ENCODE data around the gene CD84. TPM values are rescaled to one million over a fixed set of nuclear protein-coding genes. Genes with fewer than 3 reads are reported as not detected.

Gene CD84
- total RNA-seq, 1 donor from 2014 or later = 20.7 TPM

DNA sequence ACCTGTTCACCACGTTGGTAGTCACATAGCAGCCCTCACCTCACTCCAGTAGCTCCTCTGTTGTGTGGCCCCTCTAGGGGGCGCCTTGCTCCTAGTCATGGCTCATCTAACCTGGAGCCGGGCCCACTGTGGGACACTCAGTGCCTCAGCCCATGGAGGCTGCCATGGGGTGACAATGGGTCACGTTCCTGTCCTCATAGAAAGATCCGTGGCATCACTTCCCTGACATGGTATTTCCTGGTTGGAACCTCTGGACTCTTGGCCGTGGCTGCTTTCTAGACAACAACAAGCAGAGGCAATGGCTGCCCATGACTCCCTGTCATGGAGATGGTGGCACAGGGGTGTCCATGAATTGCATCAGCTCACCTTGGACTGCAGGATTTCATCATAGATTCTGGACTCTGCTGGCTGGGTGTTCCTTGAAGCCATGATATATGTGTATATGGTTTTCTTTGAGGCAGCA lies 28.7 kb downstream of the CD84 start:
- ATAC-seq (peak; percentile 75), DNase-seq (peak; percentile 66)
- no peaks in the 10 kb centered on the region for H3K4me1 ChIP-seq
- intact Hi-C loops (cut with DNase I) = no loop called here
- no peaks in the 10 kb centered on the region for H3K27me3 ChIP-seq
- peaks cover 7% of the 10 kb centered on the region for H3K36me3 ChIP-seq
- TF ChIP-seq, protein P1, sequence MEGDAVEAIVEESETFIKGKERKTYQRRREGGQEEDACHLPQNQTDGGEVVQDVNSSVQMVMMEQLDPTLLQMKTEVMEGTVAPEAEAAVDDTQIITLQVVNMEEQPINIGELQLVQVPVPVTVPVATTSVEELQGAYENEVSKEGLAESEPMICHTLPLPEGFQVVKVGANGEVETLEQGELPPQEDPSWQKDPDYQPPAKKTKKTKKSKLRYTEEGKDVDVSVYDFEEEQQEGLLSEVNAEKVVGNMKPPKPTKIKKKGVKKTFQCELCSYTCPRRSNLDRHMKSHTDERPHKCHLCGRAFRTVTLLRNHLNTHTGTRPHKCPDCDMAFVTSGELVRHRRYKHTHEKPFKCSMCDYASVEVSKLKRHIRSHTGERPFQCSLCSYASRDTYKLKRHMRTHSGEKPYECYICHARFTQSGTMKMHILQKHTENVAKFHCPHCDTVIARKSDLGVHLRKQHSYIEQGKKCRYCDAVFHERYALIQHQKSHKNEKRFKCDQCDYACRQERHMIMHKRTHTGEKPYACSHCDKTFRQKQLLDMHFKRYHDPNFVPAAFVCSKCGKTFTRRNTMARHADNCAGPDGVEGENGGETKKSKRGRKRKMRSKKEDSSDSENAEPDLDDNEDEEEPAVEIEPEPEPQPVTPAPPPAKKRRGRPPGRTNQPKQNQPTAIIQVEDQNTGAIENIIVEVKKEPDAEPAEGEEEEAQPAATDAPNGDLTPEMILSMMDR (IDR thresholded peaks at IDR 0.05) = peak; percentile 26
- no peaks in the 10 kb centered on the region for H3K9me3 ChIP-seq
- no peak overlapping the region for H3K27ac ChIP-seq
- H3K4me3 ChIP-seq = no peak overlapping the region

DNA sequence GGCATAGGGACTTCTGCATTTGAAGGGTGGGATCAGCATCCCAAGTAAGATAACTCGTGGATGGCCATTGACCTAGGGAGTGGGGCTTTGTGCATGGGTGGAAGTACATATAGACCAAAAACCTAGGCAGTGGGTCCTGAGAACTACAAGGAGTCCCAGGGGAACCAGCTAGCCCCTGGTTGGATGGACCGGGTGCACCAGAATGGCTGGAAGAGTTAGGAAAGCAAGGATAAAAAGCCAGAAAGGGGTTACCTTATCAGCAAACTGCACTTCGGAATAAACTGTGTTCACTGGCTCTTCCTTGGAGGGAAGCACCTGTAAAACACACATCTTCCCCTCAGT lies 29.7 kb downstream of the CD84 start:
- no peaks in the 10 kb centered on the region for H3K27me3 ChIP-seq
- peaks cover 7% of the 10 kb centered on the region for H3K36me3 ChIP-seq
- no peak for DNase-seq
- no peak for ATAC-seq
- no peaks in the 10 kb centered on the region for H3K4me1 ChIP-seq
- intact Hi-C loops (cut with DNase I) = no loop called here
- TF ChIP-seq, protein P1 (IDR thresholded peaks at IDR 0.05) = no peak
- H3K4me3 ChIP-seq = no peak overlapping the region
- no peak overlapping the region for H3K27ac ChIP-seq
- no peaks in the 10 kb centered on the region for H3K9me3 ChIP-seq

DNA sequence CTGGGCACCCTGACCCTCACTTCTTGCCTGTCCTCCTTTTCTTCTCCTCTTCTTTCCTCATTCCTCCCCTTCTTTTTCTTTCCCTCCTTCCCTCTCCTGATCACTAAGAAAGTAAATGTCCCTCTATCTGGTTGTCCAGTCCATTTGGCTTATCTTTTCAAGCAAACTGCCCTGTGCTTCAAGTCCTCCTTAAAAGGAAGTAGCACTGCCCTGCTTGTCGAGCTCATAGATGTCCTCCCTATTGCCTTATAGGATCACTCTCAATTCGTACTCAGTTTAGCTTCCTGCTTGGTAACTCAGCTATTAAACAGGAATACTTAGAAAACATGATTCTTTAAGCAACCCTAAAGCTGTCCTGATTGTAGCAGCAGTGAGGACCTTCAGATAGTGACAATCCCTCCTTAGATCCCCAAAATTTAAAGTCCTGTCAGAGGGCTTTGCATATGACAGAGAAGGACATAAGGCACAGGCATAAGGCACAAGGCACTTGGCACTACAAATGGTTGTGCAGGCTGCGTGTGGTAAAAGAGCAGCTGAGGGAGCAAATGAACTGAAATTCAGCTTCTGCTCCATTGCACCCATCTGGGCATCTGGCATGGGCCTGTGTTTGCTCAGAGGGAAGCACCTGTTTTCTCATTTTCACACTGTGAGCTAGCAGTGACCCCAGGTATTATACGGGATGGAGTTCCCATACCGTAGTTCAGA lies 30.2 kb downstream of the CD84 start:
- H3K9me3 ChIP-seq = no peaks in the 10 kb centered on the region
- no peaks in the 10 kb centered on the region for H3K27me3 ChIP-seq
- no peaks in the 10 kb centered on the region for H3K4me1 ChIP-seq
- TF ChIP-seq, protein P1 (IDR thresholded peaks at IDR 0.05) = no peak
- H3K4me3 ChIP-seq = no peak overlapping the region
- peaks cover 7% of the 10 kb centered on the region for H3K36me3 ChIP-seq
- intact Hi-C loops (cut with DNase I) = no loop called here
- ATAC-seq (no peak), DNase-seq (no peak)
- no peak overlapping the region for H3K27ac ChIP-seq

DNA sequence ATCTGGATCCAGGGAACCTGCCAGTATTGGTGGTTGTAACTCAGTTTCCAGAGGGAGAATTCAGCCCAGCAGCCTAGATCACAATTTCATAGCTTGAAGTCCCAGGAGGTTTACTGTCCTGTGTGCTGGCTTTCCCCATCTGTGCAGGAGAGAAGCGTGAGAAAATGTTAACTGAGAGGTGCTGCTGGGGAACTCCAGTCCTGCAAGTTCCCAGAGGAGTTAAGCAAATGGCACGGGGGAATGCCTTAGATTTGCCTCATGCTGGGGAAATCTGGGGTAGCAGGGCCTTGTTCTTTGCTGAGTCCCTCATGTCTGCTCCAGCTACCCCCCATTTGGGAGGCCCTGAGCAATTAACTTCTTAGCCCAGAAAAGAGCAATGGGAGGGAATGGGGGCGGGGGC lies 31.1 kb downstream of the CD84 start:
- no peak for ATAC-seq
- intact Hi-C loops (cut with DNase I) = no loop called here
- TF ChIP-seq, protein P1 (IDR thresholded peaks at IDR 0.05) = no peak
- H3K36me3 ChIP-seq = peaks cover 4% of the 10 kb centered on the region
- no peaks in the 10 kb centered on the region for H3K4me1 ChIP-seq
- no peaks in the 10 kb centered on the region for H3K9me3 ChIP-seq
- no peak for DNase-seq
- H3K27ac ChIP-seq = no peak overlapping the region
- no peak overlapping the region for H3K4me3 ChIP-seq
- H3K27me3 ChIP-seq = no peaks in the 10 kb centered on the region

DNA sequence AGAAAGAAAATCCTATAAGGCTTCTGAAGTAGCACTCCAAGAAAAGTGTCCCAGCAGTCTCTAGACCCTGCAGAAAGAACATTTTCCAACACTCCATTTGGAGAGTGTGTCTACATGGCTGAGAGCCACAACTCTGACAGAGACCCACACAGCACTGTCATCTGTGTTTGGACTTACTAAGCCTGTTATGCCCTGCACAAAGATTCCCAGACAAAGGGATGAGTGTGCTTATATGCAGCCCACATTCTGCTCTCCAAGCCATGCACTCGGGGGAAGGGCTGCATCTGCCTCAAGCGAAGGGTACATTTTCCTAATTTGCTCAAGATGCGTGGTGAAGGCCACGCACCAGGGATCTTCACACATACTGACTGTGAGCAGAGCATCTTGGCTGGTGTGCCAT lies 31.9 kb downstream of the CD84 start:
- Histone ChIP-seq H3K9me3 (no peaks in the 10 kb centered on the region), H3K36me3 (no peaks in the 10 kb centered on the region), H3K4me1 (no peaks in the 10 kb centered on the region), H3K4me3 (no peak overlapping the region), H3K27me3 (no peaks in the 10 kb centered on the region), H3K27ac (no peak overlapping the region)
- ATAC-seq = no peak
- intact Hi-C loops (cut with DNase I) = no loop called here
- no peak for DNase-seq
- TF ChIP-seq, protein P1 (IDR thresholded peaks at IDR 0.05) = no peak

DNA sequence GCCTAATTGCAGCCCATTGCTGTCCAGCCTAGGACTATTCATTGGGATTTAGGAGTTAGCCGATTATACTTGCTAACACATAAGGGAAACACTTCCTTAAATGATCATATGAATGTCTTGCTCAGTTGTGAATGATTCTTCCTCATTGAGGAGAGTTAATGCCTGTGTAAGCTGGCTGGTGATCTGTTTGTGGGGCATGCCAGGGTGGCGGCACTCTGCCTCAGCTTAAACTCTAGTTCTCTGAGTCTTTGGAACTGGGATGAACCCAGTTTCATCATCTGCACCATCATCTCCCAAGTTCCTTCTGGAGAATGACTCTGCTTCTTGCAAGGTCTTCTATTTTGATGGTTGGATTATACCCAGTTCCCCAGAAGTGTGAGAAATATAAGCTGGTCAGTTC lies 32.4 kb downstream of the CD84 start:
- TF ChIP-seq, protein P1 (IDR thresholded peaks at IDR 0.05) = no peak
- no peak overlapping the region for H3K27ac ChIP-seq
- no peaks in the 10 kb centered on the region for H3K27me3 ChIP-seq
- no peaks in the 10 kb centered on the region for H3K4me1 ChIP-seq
- intact Hi-C loops (cut with DNase I) = no loop called here
- ATAC-seq = peak; percentile 81
- H3K4me3 ChIP-seq = no peak overlapping the region
- H3K9me3 ChIP-seq = no peaks in the 10 kb centered on the region
- DNase-seq = no peak
- H3K36me3 ChIP-seq = no peaks in the 10 kb centered on the region

Data from upper lobe of right lung (tissue), 1 donor.